SK-N-SH treated with all-trans-retinoic acid at 6 μM for 48 hours (cell line): Measurements from ENCODE around the gene ALG12.

Experiments
- BACH2 ChIP-seq: fragments of 250-450 bp; sonication (Bioruptor Pico); IDR thresholded peaks from 2 replicates; pipeline ENCODE4 v1.9.0; 2021; ENCODE audit warnings: mild to moderate bottlenecking, borderline replicate concordance
- CSDC2 ChIP-seq: fragments of 250-450 bp; sonication (Bioruptor Pico); IDR thresholded peaks from 2 replicates; pipeline ENCODE4 v1.5.0; 2020; ENCODE audit warnings: mild to moderate bottlenecking, moderate library complexity
- ESRRG ChIP-seq: fragments of 250-450 bp; sonication (Bioruptor Pico); IDR thresholded peaks from 2 replicates; pipeline ENCODE4 v1.6.1; 2021; ENCODE audit warnings: mild to moderate bottlenecking
- GLIS3 ChIP-seq: fragments of 250-450 bp; sonication (Bioruptor Pico); IDR thresholded peaks from 2 replicates; pipeline ENCODE4 v1.5.0; 2020; ENCODE audit warnings: mild to moderate bottlenecking, moderate library complexity
- ISL1 ChIP-seq: fragments of 250-450 bp; sonication (Bioruptor Pico); IDR thresholded peaks from 2 replicates; pipeline ENCODE4 v2.1.2; 2022; ENCODE audit warnings: mild to moderate bottlenecking, moderate library complexity
- OSR1 ChIP-seq: fragments of 250-450 bp; sonication (Bioruptor Pico); IDR thresholded peaks from 2 replicates; pipeline ENCODE4 v1.8.0; 2022; ENCODE audit warnings: moderate library complexity, mild to moderate bottlenecking, inconsistent platforms
- POU6F1 ChIP-seq: fragments of 250-450 bp; sonication (Bioruptor Pico); IDR thresholded peaks from 2 replicates; pipeline ENCODE4 v1.8.0; 2021; ENCODE audit warnings: low read depth, mild to moderate bottlenecking, moderate library complexity, borderline replicate concordance
- PPARA ChIP-seq: fragments of 250-450 bp; sonication (Bioruptor Pico); IDR thresholded peaks from 2 replicates; pipeline ENCODE4 v1.5.0; 2020; ENCODE audit warnings: mild to moderate bottlenecking, borderline replicate concordance
- TCF4 ChIP-seq: fragments of 250-450 bp; sonication (Bioruptor Pico); IDR thresholded peaks from 2 replicates; pipeline ENCODE4 v1.8.0; 2021; ENCODE audit warnings: mild to moderate bottlenecking, moderate library complexity, borderline replicate concordance
- ZFP30 ChIP-seq: fragments of 450-650 bp; formaldehyde crosslinking; IDR thresholded peaks from 2 replicates; pipeline ENCODE4 v1.5.0; 2022; ENCODE audit warnings: mild to moderate bottlenecking, moderate library complexity
- TF ChIP-seq, protein P1 (sequence below): fragments of 250-450 bp; sonication (Bioruptor Pico); IDR thresholded peaks from 2 replicates; pipeline ENCODE4 v1.8.0; 2020; ENCODE audit warnings: mild to moderate bottlenecking, moderate library complexity, borderline replicate concordance
- TF ChIP-seq, protein P2 (sequence below): fragments of 250-450 bp; sonication (Bioruptor Pico); IDR thresholded peaks from 2 replicates; pipeline ENCODE4 v1.5.0; 2020; ENCODE audit warnings: mild to moderate bottlenecking, moderate library complexity

GRCh38 chr22:49899530-49899929 lies 18.7 kb downstream of the ALG12 start:
- TF ChIP-seq, protein P1, sequence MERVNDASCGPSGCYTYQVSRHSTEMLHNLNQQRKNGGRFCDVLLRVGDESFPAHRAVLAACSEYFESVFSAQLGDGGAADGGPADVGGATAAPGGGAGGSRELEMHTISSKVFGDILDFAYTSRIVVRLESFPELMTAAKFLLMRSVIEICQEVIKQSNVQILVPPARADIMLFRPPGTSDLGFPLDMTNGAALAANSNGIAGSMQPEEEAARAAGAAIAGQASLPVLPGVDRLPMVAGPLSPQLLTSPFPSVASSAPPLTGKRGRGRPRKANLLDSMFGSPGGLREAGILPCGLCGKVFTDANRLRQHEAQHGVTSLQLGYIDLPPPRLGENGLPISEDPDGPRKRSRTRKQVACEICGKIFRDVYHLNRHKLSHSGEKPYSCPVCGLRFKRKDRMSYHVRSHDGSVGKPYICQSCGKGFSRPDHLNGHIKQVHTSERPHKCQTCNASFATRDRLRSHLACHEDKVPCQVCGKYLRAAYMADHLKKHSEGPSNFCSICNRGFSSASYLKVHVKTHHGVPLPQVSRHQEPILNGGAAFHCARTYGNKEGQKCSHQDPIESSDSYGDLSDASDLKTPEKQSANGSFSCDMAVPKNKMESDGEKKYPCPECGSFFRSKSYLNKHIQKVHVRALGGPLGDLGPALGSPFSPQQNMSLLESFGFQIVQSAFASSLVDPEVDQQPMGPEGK (CRISPR knock-in tag), result no peak
- TF ChIP-seq CSDC2 (CRISPR knock-in tag), result no peak
- no peak for TF ChIP-seq ESRRG (CRISPR knock-in tag)
- no peak for TF ChIP-seq GLIS3 (CRISPR knock-in tag)
- TF ChIP-seq, protein P2, sequence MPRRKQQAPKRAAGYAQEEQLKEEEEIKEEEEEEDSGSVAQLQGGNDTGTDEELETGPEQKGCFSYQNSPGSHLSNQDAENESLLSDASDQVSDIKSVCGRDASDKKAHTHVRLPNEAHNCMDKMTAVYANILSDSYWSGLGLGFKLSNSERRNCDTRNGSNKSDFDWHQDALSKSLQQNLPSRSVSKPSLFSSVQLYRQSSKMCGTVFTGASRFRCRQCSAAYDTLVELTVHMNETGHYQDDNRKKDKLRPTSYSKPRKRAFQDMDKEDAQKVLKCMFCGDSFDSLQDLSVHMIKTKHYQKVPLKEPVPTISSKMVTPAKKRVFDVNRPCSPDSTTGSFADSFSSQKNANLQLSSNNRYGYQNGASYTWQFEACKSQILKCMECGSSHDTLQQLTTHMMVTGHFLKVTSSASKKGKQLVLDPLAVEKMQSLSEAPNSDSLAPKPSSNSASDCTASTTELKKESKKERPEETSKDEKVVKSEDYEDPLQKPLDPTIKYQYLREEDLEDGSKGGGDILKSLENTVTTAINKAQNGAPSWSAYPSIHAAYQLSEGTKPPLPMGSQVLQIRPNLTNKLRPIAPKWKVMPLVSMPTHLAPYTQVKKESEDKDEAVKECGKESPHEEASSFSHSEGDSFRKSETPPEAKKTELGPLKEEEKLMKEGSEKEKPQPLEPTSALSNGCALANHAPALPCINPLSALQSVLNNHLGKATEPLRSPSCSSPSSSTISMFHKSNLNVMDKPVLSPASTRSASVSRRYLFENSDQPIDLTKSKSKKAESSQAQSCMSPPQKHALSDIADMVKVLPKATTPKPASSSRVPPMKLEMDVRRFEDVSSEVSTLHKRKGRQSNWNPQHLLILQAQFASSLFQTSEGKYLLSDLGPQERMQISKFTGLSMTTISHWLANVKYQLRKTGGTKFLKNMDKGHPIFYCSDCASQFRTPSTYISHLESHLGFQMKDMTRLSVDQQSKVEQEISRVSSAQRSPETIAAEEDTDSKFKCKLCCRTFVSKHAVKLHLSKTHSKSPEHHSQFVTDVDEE (CRISPR knock-in tag), result no peak
- TF ChIP-seq PPARA (CRISPR knock-in tag), result no peak
- TF ChIP-seq TCF4 (CRISPR knock-in tag), result no peak
- TF ChIP-seq ISL1 (CRISPR knock-in tag), result no peak
- no peak for TF ChIP-seq BACH2 (CRISPR knock-in tag)
- TF ChIP-seq OSR1 (CRISPR knock-in tag), result no peak
- TF ChIP-seq POU6F1 (CRISPR knock-in tag), result no peak
- TF ChIP-seq ZFP30 (CRISPR knock-in tag), result no peak
